T-helper 2 cell treated with Interferon-gamma antibody and Interleukin-4, amounts not matched to agents 100 ng/mL and 5 ng/mL, for 36 hours (primary cell): ENCODE data around the gene CYREN. TPM values are rescaled to one million over a fixed set of nuclear protein-coding genes. Genes with fewer than 3 reads are reported as not detected.

Experiments
- intact Hi-C: fragments of 100-400 bp; cut with micrococcal nuclease; formaldehyde crosslinking; loops from one replicate; pipeline ENCODE4 v1.15.1; 2023
- total RNA-seq: library from RNA; stranded (reverse); gene quantifications from 2 replicates; pipeline ENCODE4 v1.2.3, GENCODE V29; 2022

CYREN gene
- total RNA-seq, 1 donor from 2014 or later: 44.1 TPM

- intact Hi-C loops: no loop called here
Observed at GRCh38 chr7:135117096-135117495, 53.4 kb downstream of the CYREN start.

Other genes with a start within 250 kb of the CYREN start
- 1.6 and 2.6 TPM in 2 replicates for gene AGBL3, start 184.2 kb downstream of the CYREN start, total RNA-seq
- gene TMEM140, start 22.6 kb downstream of the CYREN start, total RNA-seq: 13.5 and 14.0 TPM in 2 replicates
- gene WDR91, start 40.8 kb upstream of the CYREN start, total RNA-seq: 17.1 and 18.2 TPM in 2 replicates
- gene STRA8, start 63.1 kb upstream of the CYREN start, total RNA-seq: not detected in 2 replicates